GM15510 (cell line): ENCODE results near the gene PIERCE2.

Experiments used
- POLR2A ChIP-seq: IDR thresholded peaks from 3 replicates; pipeline ENCODE4 v1.6.1; 2011; ENCODE audit warnings: borderline replicate concordance; ENCODE audit not compliant: insufficient read length; ENCODE audit errors: extremely low read depth

Gene PIERCE2

DNA sequence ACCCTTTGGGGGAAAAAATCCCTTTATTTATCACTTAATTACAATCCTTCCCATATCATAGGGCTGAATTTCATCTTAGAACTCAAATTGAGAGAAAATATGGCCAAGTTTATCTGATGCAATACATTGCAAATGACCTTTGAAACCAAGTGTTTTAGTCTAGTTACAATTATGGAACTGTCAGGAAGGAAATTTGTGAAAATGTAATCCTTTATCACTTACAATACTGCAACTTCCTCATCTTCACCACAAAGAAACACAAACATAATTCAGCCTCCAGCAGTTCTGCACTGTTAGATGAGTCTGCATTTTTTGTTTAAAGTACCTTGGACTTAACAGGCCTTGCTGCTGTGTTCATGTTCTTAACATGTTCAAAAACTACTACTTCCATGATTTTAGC is 4.8 kb upstream of the PIERCE2 start:
- TF ChIP-seq POLR2A = no peak

DNA sequence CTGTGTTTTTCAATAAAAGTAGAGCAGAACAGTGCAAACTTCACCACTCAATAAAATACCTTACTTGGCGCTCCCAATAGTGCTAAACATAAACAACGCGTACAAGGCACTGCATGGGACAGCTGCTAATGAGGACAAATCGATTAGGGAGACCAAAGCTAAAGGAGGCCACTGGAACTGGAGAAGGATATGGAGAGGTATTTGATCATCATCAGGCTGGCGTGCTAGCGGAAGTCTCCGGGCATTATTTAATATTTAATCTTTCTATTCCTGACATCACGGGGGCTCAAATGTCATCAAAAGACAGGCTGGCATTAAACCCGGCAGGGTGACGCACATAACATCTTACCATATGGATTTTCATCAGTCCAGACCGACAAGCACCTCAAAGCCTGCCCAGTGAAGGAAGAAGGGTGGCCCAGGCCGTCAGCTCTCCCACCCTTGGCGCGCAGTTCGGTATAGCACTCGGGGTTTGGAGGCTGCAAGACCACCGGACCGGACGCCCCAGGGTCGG is 740 bp upstream of the PIERCE2 start:
- TF ChIP-seq POLR2A = no peak

DNA sequence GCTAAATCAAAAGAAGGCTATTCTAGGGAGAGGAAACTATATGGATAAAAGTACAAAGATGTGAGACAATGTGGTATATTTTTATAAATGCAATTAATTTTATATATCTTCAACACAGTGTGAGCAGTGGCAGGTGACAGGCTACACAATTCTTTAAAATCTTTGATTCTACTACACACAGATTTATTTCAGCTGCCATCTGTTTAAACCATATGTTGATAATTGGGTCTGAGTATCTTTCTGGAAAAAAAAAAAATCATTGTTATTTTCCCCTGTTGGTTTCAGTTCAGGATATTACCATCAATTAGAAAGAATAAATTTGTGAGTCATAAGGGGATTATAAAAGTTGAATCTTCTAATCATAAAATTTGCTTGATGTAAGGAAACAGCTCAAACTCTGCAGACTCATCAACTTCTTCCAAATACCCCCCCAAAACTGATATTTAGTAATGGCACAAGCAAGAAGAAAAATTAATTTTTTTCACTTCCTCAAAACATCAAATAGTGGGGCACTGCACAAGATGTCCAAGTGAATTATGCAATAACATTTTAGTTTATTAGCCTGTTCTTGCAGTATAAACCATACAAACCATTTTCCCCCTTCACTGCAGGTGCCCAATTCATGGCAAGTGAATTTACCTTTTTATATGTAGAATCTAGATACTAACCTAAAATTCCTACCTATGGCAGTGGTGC is 12.0 kb downstream of the PIERCE2 start:
- TF ChIP-seq POLR2A = no peak

DNA sequence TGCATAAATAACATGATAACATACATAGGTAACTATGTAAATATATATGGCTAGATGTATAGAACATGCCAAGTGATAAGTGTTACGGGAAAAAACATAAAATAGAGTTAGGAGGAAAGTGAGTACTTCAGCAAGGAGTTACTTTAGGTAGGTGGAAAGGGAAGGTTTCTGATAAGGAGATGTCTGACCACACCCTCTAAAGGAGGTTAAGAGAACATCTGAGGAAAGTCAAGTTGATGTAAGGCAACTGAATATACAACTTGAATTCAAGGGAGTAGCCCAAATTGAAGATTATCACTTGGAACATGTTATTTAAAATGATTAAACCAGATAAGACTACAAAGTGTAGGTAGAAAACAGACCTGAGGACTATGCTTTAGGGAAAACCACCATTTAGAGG is 13.8 kb downstream of the PIERCE2 start:
- no peak for TF ChIP-seq POLR2A

DNA sequence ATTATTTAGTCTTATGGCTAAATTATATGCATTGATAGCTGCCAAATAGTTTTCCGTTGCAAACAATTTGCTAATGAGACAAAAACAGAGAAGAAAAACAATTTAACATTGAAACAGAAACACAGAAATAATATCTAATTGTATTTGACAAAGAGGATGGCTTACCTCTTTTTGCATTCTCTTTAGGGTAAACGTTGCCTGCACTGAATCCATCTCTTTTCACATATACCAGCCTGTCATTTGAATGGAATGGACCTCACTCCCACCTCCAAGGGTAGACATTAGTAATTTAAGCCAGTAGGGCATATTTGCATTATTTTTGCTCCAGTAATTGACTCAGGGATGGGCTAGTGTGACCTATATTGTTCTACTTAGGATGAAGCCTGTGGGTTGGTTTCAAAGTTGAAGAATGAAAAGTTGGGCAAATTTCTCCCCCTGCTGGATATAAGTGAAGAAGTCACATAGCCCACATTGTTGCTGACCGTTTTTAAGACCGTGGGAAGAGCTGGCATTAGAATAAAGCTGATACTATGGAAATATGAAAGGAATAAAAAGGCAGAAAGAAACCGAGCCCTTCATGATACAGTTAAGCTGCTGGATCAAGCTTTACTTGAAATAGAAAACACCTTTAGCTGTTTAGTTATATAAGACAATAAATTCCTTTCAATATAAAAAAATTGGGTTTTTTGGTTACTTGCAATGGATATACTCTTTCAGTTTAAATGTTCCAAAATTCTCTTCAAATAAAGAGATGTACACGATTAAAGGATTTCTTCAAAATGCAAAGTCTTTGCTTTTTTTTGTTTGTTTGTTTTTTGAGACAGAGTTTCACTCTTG is 26.9 kb downstream of the PIERCE2 start:
- TF ChIP-seq POLR2A = no peak

DNA sequence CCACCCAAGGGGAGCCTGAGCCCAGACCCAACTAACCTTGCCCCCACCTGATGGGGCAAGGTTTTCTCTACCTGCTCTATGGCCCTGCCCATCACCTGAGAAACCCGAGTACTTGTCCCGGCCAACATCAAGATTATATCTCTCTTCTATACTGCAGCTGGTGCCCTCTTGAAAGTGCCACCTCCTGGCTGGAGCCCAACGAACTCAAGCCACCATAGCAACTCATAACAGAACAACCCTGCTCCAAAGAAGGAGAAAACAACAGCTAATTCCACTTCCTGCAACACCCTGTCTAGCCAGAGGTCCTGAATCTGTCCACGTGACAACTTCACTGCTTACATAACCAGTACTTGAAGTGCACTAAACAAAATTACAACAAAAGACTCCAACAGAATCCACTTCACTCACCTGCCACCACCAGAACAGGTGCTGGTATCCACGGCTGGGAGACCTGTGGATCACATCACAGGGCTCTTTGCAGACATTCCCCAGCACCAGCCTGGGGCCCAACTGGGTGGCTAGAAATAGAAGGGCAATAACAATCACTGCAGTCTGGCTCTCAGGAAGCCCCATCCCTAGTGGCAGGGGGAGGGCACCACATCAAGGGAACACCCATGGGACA is 49.2 kb downstream of the PIERCE2 start:
- no peak for TF ChIP-seq POLR2A

DNA sequence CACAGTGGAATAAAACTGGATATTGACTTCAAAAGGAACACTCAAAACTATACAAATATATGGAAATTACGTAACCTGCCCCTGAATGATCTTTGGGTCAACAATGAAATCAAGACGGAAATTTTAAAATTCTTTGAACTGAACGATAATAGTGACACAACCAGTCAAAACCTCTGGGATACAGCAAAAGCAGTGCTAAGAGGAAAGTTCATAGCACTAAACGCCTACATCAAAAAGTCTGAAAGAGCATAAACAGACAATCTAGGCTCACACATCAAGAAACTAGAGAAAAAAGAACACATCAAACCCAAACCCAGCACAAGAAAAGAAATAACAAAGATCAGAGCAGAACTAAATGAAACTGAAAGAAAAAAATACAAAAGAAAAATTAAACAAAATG is 53.2 kb downstream of the PIERCE2 start:
- no peak for TF ChIP-seq POLR2A

DNA sequence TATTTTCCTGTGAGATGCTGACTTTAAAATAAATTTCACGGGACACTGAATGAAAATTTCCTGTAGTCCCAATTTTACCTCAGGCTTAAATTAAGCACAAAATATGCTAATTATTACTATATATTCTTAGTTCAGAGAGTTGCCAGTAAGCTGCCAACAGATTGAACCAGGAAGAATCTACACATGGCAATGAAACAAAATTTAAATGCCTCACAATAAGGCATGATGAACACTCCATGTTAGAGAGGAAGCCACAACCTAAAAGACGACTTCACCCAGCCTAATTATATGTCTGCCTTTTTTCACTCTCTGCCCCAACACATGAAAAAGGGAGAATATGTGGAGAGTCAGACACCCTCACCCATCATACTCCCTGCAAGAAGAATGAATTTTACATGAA is 60.0 kb downstream of the PIERCE2 start:
- TF ChIP-seq POLR2A = no peak
